Fibroblast of lung (primary cell): ENCODE data around the gene ACOX1. TPM values are rescaled to one million over a fixed set of nuclear protein-coding genes. Genes with fewer than 3 reads are reported as not detected.

ENCODE experiments used
- DNase-seq, 2 donors: peaks; one replicate each; pipeline versions ENCODE4 v3.0.0 to v3.0.0-alpha.2; 2010; ENCODE audit warnings: low read depth in 2 of 2
- H2AFZ ChIP-seq: 2 replicates; pipeline ENCODE4 v1.5.1; 2012; ENCODE audit warnings: low read length, control low read depth, inconsistent platforms
- H3K27ac ChIP-seq: 2 replicates; pipeline ENCODE4 v1.5.1; 2011; ENCODE audit warnings: low read length, control low read depth; ENCODE audit not compliant: insufficient read depth
- H3K27me3 ChIP-seq: 2 replicates; pipeline ENCODE4 v1.5.1; 2011; ENCODE audit warnings: mild to moderate bottlenecking, low read length; ENCODE audit not compliant: control insufficient read depth, insufficient read depth
- H3K36me3 ChIP-seq: 2 replicates; pipeline ENCODE4 v1.5.1; 2011; ENCODE audit warnings: low read length; ENCODE audit not compliant: control insufficient read depth, insufficient read depth
- H3K4me1 ChIP-seq: 2 replicates; pipeline ENCODE4 v1.5.1; 2011; ENCODE audit warnings: low read length; ENCODE audit not compliant: control insufficient read depth, insufficient read depth; ENCODE audit errors: extremely low read depth
- H3K4me2 ChIP-seq: 2 replicates; pipeline ENCODE4 v1.5.1; 2011; ENCODE audit warnings: low read length, control low read depth; ENCODE audit not compliant: insufficient read depth; ENCODE audit errors: extremely low read depth
- H3K4me3 ChIP-seq, 4 experiments: fragments of 200-600 bp in 1 of 4; sonication (generic) in 1 of 4; replicated peaks in 1 of 4; 2 replicates each; pipeline ENCODE4 v1.5.1; 2011 to 2016; ENCODE audit warnings: low read length in 4 of 4, low read depth in 3 of 4, mild to moderate bottlenecking in 3 of 4, control low read depth in 2 of 4, inconsistent platforms in 1 of 4, mixed read lengths in 1 of 4; ENCODE audit not compliant: insufficient read depth in 1 of 4; ENCODE audit errors: control extremely low read depth in 1 of 4
- H3K79me2 ChIP-seq: 2 replicates; pipeline ENCODE4 v1.5.1; 2012; ENCODE audit warnings: mild to moderate bottlenecking, low read length, inconsistent platforms; ENCODE audit not compliant: control insufficient read depth, insufficient read depth
- H3K9ac ChIP-seq: 2 replicates; pipeline ENCODE4 v1.5.1; 2011; ENCODE audit warnings: mild to moderate bottlenecking, low read length, control low read depth; ENCODE audit not compliant: insufficient read depth
- H3K9me3 ChIP-seq: 2 replicates; pipeline ENCODE4 v1.5.1; 2012; ENCODE audit warnings: low read depth, low read length; ENCODE audit not compliant: control insufficient read depth, insufficient read depth
- H4K20me1 ChIP-seq: 2 replicates; pipeline ENCODE4 v1.5.1; 2011; ENCODE audit warnings: low read length; ENCODE audit not compliant: control insufficient read depth, insufficient read depth; ENCODE audit errors: extremely low read depth
- EZH2 ChIP-seq: IDR thresholded peaks from 2 replicates; pipeline ENCODE4 v1.5.1; 2012; ENCODE audit warnings: low read length, control low read depth, mild to moderate bottlenecking; ENCODE audit errors: missing control alignments
- polyA plus RNA-seq, 2 donors: library from polyadenylated mRNA; depleted of rRNA in 1 of 2; stranded (reverse) in 1 of 2; unstranded in 1 of 2; fragments of >200 nt; gene quantifications; 2 replicates each; pipeline ENCODE4 v1.2.1, GENCODE V29; 2011 to 2012; ENCODE audit warnings: missing spikeins in 1 of 2
- total RNA-seq: library from RNA; depleted of rRNA; stranded (reverse); fragments of >200 nt; gene quantifications from 2 replicates; pipeline ENCODE4 v1.2.1, GENCODE V29; 2014
- TF ChIP-seq, protein P1 (sequence below), 2 donors: IDR thresholded peaks in 1 of 2; conservative IDR thresholded peaks in 1 of 2; 1 replicate in 1 of 2; 2 replicates in 1 of 2; pipeline ENCODE4 v1.5.1; 2011 to 2012; ENCODE audit warnings: low read length in 2 of 2, control low read depth in 1 of 2, inconsistent platforms in 1 of 2, low read depth in 1 of 2, mild to moderate bottlenecking in 1 of 2

The ACOX1 gene
- total and polyA plus RNA-seq, 2 donors (not counting 1 experiment from before 2014, with no cell fraction given): 30.0 to 70.5 TPM

DNA sequence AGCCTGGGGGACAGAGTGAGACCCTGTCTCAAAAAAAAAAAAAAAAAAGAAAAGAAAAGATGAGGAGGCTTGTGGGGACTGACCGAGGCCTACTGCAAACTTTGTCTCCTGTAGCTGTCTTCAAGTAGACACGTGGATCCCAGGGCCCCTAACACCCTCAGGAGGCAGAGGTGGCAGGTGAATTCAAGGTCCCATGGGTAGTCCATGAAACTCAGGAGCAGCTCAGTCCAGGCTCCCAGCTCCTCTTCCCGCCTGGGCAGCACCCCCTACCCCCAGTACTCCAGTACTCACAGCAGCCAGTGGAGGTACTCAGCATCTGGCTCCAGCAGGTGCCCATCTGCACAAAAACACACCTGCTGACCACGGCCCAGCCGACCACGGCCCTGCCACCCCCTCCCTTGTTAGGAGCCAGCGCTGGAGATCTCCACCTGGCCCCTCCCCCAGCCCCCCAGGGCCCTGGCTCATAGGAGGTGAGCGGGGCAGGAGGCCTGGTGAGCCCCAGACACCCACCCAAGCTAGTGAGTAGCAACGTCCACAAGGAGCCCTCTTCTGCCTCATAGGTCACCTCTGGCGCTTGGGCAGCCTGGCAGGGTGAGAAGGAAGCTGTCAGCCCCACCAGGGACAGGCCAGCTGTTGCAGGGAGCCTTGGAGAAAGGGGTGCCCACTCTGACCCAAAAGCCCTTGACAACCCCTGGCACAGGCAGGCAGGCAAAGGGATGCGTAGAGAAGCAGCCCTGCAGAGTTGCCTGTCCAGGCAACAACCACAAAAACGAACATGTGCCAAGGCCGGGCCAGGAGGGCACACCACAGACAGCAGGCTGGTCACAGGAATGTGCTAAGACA, 78.1 kb downstream of the ACOX1 start:
- no peak for TF ChIP-seq EZH2
- TF ChIP-seq, protein P1, sequence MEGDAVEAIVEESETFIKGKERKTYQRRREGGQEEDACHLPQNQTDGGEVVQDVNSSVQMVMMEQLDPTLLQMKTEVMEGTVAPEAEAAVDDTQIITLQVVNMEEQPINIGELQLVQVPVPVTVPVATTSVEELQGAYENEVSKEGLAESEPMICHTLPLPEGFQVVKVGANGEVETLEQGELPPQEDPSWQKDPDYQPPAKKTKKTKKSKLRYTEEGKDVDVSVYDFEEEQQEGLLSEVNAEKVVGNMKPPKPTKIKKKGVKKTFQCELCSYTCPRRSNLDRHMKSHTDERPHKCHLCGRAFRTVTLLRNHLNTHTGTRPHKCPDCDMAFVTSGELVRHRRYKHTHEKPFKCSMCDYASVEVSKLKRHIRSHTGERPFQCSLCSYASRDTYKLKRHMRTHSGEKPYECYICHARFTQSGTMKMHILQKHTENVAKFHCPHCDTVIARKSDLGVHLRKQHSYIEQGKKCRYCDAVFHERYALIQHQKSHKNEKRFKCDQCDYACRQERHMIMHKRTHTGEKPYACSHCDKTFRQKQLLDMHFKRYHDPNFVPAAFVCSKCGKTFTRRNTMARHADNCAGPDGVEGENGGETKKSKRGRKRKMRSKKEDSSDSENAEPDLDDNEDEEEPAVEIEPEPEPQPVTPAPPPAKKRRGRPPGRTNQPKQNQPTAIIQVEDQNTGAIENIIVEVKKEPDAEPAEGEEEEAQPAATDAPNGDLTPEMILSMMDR (conservative IDR thresholded peaks at IDR 0.05 in 1 of 2, IDR thresholded peaks at IDR 0.05 in 1 of 2; ENCODE audit: low read depth in 1 of 2, low read length in 2 of 2): no peak
- no peaks in the 10 kb centered on the region for H3K4me1 ChIP-seq
- no peak overlapping the region for H3K4me2 ChIP-seq
- peaks cover 5% of the 10 kb centered on the region for H3K79me2 ChIP-seq
- H3K27ac ChIP-seq: no peak overlapping the region
- DNase-seq: no peak
- H3K36me3 ChIP-seq: peaks cover 13% of the 10 kb centered on the region
- H3K9ac ChIP-seq: no peak overlapping the region
- no peak overlapping the region for H3K4me3 ChIP-seq
- no peaks in the 10 kb centered on the region for H3K27me3 ChIP-seq
- H3K9me3 ChIP-seq: no peaks in the 10 kb centered on the region
- no peaks in the 10 kb centered on the region for H4K20me1 ChIP-seq
- H2AFZ ChIP-seq: no peak overlapping the region

DNA sequence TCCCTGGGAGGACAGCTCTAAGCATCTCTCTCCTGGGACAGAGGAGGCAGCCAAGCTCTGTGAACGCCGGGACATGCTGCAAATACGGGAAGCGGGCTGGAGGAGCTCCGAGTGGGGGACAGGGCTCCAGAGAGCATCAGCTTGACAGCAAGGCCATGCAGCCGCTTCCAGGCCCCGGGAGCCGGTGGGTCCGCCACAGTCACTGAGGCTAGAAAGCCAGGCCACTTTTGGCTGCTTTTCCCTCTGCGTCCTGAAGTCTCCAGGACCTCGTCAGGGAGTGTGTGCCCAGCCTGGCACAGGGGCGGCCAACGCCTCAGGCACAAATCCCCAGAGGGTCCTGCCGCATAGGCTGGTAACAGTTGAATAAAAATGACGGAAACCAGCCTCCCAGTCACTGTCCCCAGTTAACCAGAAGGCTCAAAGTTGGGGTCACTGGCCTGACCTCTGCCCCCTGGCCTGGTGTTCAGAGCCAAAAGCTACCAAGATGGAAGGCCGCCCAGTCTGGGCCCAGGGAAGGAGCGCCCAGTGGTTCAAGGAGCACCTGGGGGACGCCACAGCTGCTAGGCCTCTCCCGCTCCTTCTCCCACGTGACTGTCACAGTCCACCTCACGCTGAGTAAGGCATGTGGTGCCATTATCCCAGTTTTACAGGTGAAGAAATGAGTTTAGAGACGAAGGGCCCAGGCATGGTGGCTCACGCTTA, 79.0 kb downstream of the ACOX1 start:
- H3K36me3 ChIP-seq: peaks cover 15% of the 10 kb centered on the region
- H3K4me3 ChIP-seq: no peak overlapping the region
- H3K27ac ChIP-seq: no peak overlapping the region
- H3K4me1 ChIP-seq: peaks cover 7% of the 10 kb centered on the region
- TF ChIP-seq, protein P1 (conservative IDR thresholded peaks at IDR 0.05 in 1 of 2, IDR thresholded peaks at IDR 0.05 in 1 of 2; ENCODE audit: low read depth in 1 of 2, low read length in 2 of 2): no peak
- no peak for TF ChIP-seq EZH2
- H3K4me2 ChIP-seq: no peak overlapping the region
- no peak for DNase-seq
- H3K79me2 ChIP-seq: peaks cover 14% of the 10 kb centered on the region
- H3K9ac ChIP-seq: no peak overlapping the region
- no peaks in the 10 kb centered on the region for H3K9me3 ChIP-seq
- H2AFZ ChIP-seq: no peak overlapping the region
- no peaks in the 10 kb centered on the region for H4K20me1 ChIP-seq
- H3K27me3 ChIP-seq: no peaks in the 10 kb centered on the region

DNA sequence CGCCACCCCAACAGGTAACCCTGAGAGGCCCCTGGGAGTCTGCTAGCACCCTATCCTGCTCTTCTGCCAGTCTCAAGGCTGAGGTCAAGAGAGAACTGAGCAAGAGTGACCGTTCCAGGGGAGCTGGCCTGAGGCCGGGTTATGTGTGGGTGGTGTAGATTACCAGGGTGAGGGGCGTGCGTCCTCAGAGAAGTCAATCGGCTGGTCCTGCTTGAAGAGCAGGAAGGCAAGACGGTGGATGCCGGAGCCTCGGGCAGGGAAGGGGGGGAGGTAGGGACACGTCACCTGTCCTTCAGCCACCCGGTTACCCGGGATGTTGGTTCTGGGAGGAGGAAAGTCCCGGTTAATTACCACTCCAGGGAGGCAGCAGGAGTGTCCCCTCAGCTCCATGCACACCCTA, 79.6 kb downstream of the ACOX1 start:
- H3K4me1 ChIP-seq: peaks cover 7% of the 10 kb centered on the region
- H3K27me3 ChIP-seq: no peaks in the 10 kb centered on the region
- DNase-seq: no peak
- no peaks in the 10 kb centered on the region for H4K20me1 ChIP-seq
- H3K36me3 ChIP-seq: peaks cover 15% of the 10 kb centered on the region
- peaks cover 13% of the 10 kb centered on the region for H3K79me2 ChIP-seq
- H3K27ac ChIP-seq: no peak overlapping the region
- no peak overlapping the region for H3K4me2 ChIP-seq
- no peaks in the 10 kb centered on the region for H3K9me3 ChIP-seq
- TF ChIP-seq EZH2: no peak
- TF ChIP-seq, protein P1 (conservative IDR thresholded peaks at IDR 0.05 in 1 of 2, IDR thresholded peaks at IDR 0.05 in 1 of 2; ENCODE audit: low read depth in 1 of 2, low read length in 2 of 2): no peak
- H3K9ac ChIP-seq: no peak overlapping the region
- H2AFZ ChIP-seq: no peak overlapping the region
- no peak overlapping the region for H3K4me3 ChIP-seq
